ENCODE results near the gene PPIP5K2. TPM values are rescaled to one million over a fixed set of nuclear protein-coding genes. Genes with fewer than 3 reads are reported as not detected.

The PPIP5K2 gene
- total RNA-seq, 1 donor from 2014 or later = 24.6 TPM

GRCh38 chr5:103127292-103127817 lies 7.3 kb downstream of the PPIP5K2 start:
- no peak overlapping the region for H3K27ac ChIP-seq
- no peak overlapping the region for H3K4me3 ChIP-seq
- intact Hi-C loops (cut with DNase I) = no loop called here
- no peak for DNase-seq (ENCODE audit: extremely low spot score in 2 of 2)
- H3K4me1 ChIP-seq = peaks cover 10% of the 10 kb centered on the region
- H3K27me3 ChIP-seq = no peaks in the 10 kb centered on the region
- no peaks in the 10 kb centered on the region for H3K9me3 ChIP-seq
- no peaks in the 10 kb centered on the region for H3K36me3 ChIP-seq
- no peak for TF ChIP-seq CTCF (IDR thresholded peaks at IDR 0.05)
- TF ChIP-seq POLR2A (IDR thresholded peaks at IDR 0.05) = no peak
- no peak for TF ChIP-seq POLR2AphosphoS5 (IDR thresholded peaks at IDR 0.05; ENCODE audit: insufficient read depth in 1 of 2, low read depth in 1 of 2)

- no peak for TF ChIP-seq POLR2A (IDR thresholded peaks at IDR 0.05)
- no peak for TF ChIP-seq CTCF (IDR thresholded peaks at IDR 0.05)
- TF ChIP-seq POLR2AphosphoS5 (IDR thresholded peaks at IDR 0.05; ENCODE audit: insufficient read depth in 1 of 2, low read depth in 1 of 2) = no peak
- intact Hi-C loops (cut with DNase I) = no loop called here
- Histone ChIP-seq H3K27me3 (no peaks in the 10 kb centered on the region), H3K9me3 (no peaks in the 10 kb centered on the region), H3K36me3 (no peaks in the 10 kb centered on the region), H3K4me3 (no peak overlapping the region), H3K4me1 (peaks cover 3% of the 10 kb centered on the region), H3K27ac (no peak overlapping the region)
- DNase-seq (ENCODE audit: extremely low spot score in 2 of 2) = no peak
Measured at GRCh38 chr5:103128202-103128601, 8.1 kb downstream of the PPIP5K2 start.

- TF ChIP-seq POLR2A (IDR thresholded peaks at IDR 0.05) = no peak
- no peak for TF ChIP-seq CTCF (IDR thresholded peaks at IDR 0.05)
- no peak for TF ChIP-seq POLR2AphosphoS5 (IDR thresholded peaks at IDR 0.05; ENCODE audit: insufficient read depth in 1 of 2, low read depth in 1 of 2)
- no peaks in the 10 kb centered on the region for H3K4me1 ChIP-seq
Measured at GRCh38 chr5:103132684-103133083, 12.6 kb downstream of the PPIP5K2 start.

GRCh38 chr5:103133231-103133630 lies 13.1 kb downstream of the PPIP5K2 start:
- Histone ChIP-seq H3K27ac (no peak overlapping the region), H3K4me1 (no peaks in the 10 kb centered on the region), H3K36me3 (no peaks in the 10 kb centered on the region), H3K4me3 (no peak overlapping the region), H3K9me3 (no peaks in the 10 kb centered on the region), H3K27me3 (no peaks in the 10 kb centered on the region)
- TF ChIP-seq CTCF (IDR thresholded peaks at IDR 0.05) (no peak), POLR2AphosphoS5 (IDR thresholded peaks at IDR 0.05; ENCODE audit: insufficient read depth in 1 of 2, low read depth in 1 of 2) (no peak), POLR2A (IDR thresholded peaks at IDR 0.05) (no peak)
- intact Hi-C loops (cut with DNase I) = no loop called here
- DNase-seq (ENCODE audit: extremely low spot score in 2 of 2) = no peak

More at GRCh38 chr5:103132684-103133083, 12.6 kb downstream of the PPIP5K2 start:
- Histone ChIP-seq H3K36me3 (no peaks in the 10 kb centered on the region), H3K4me3 (no peak overlapping the region), H3K9me3 (no peaks in the 10 kb centered on the region), H3K27me3 (no peaks in the 10 kb centered on the region), H3K27ac (no peak overlapping the region)
- DNase-seq (ENCODE audit: extremely low spot score in 2 of 2) = no peak
- intact Hi-C loops (cut with DNase I) = no loop called here

- Histone ChIP-seq H3K36me3 (peaks cover 0 to 8% of the 10 kb centered on the region in 2 donors), H3K9me3 (no peaks in the 10 kb centered on the region), H3K27me3 (no peaks in the 10 kb centered on the region), H3K27ac (no peak overlapping the region), H3K4me1 (no peaks in the 10 kb centered on the region), H3K4me3 (no peak overlapping the region)
- intact Hi-C loops (cut with DNase I) = no loop called here
- TF ChIP-seq CTCF (IDR thresholded peaks at IDR 0.05) = no peak
- no peak for TF ChIP-seq POLR2A (IDR thresholded peaks at IDR 0.05)
- TF ChIP-seq POLR2AphosphoS5 (IDR thresholded peaks at IDR 0.05; ENCODE audit: insufficient read depth in 1 of 2, low read depth in 1 of 2) = no peak
- DNase-seq (ENCODE audit: extremely low spot score in 2 of 2) = no peak
Measured at GRCh38 chr5:103135461-103135860, 15.4 kb downstream of the PPIP5K2 start.
